Panc1 (cell line): Measurements from ENCODE around the gene MED12. TPM values are rescaled to one million over a fixed set of nuclear protein-coding genes. Genes with fewer than 3 reads are reported as not detected.
A peak's percentile ranks its signal among the peaks of the same experiment; 100 is the strongest.
"Not testable (repeated sequence)": the region's sequence is repeated elsewhere in the genome, so short reads cannot be mapped to it uniquely, and the experiment has no call there.

Experiments
- ATAC-seq: fragments of 200-7000 bp; cut with Tn5 transposase; 2 replicates; pipeline ENCODE4 v1.9.1; 2020; ENCODE audit warnings: mild to moderate bottlenecking, moderate library complexity
- BruUV-seq: library from RNA; stranded (reverse); fragments of 400-500 nt; replicated peaks from 2 replicates; lab custom pipeline; 2021; lab: Mats Ljungman, UMichigan
- CTCF ChIA-PET: fragments of 300-600 bp; sonication (Branson Sonifier 250); formaldehyde crosslinking; loops from one replicate; lab custom pipeline; 2022; ENCODE audit warnings: antibody characterized with exemption; lab: Charles Lee
- POLR2A ChIA-PET: fragments of 300-600 bp; sonication (Branson Sonifier 250); formaldehyde crosslinking; loops from one replicate; lab custom pipeline; 2022; ENCODE audit warnings: antibody characterized with exemption; lab: Charles Lee
- DNase-seq: peaks from one replicate; pipeline ENCODE4 v3.0.0-alpha.2; 2010; ENCODE audit warnings: low read depth, low spot score
- H3K27ac ChIP-seq: 2 replicates; pipeline ENCODE4 v1.5.1; 2011; ENCODE audit warnings: mild to moderate bottlenecking, low read length, inconsistent platforms
- H3K27me3 ChIP-seq: fragments of 200-500 bp; sonication (Bioruptor generic); 2 replicates; pipeline ENCODE4 v1.6.0; 2014; ENCODE audit warnings: low read length, inconsistent platforms; ENCODE audit not compliant: control insufficient read depth, insufficient read depth
- H3K36me3 ChIP-seq: fragments of 200-500 bp; sonication (Bioruptor generic); 2 replicates; pipeline ENCODE4 v1.5.1; 2014; ENCODE audit warnings: inconsistent platforms, mild to moderate bottlenecking, low read length, moderate library complexity; ENCODE audit not compliant: control insufficient read depth, insufficient read depth
- H3K4me1 ChIP-seq: 2 replicates; pipeline ENCODE4 v1.5.1; 2011; ENCODE audit warnings: inconsistent platforms, mild to moderate bottlenecking, low read length, moderate library complexity; ENCODE audit not compliant: control insufficient read depth, insufficient read depth
- H3K4me3 ChIP-seq, 2 experiments: 2 replicates each; pipeline ENCODE4 v1.5.1; 2011 to 2012; ENCODE audit warnings: low read depth in 2 of 2, low read length in 2 of 2, mild to moderate bottlenecking in 2 of 2, inconsistent platforms in 1 of 2, moderate library complexity in 1 of 2
- H3K9me3 ChIP-seq: fragments of 200-500 bp; sonication (Bioruptor generic); 2 replicates; pipeline ENCODE4 v1.5.1; 2014; ENCODE audit warnings: low read depth, mild to moderate bottlenecking, inconsistent platforms, low read length, moderate library complexity; ENCODE audit not compliant: control insufficient read depth, insufficient read depth
- POLR2AphosphoS5 ChIP-seq: IDR thresholded peaks from 2 replicates; pipeline ENCODE4 v1.6.1; 2012; ENCODE audit warnings: mild to moderate bottlenecking, low read depth, low read length, moderate library complexity
- SIN3A ChIP-seq: IDR thresholded peaks from 2 replicates; pipeline ENCODE4 v1.6.1; 2012; ENCODE audit warnings: low read depth, mild to moderate bottlenecking, low read length, moderate library complexity, borderline replicate concordance; ENCODE audit not compliant: insufficient read depth
- TCF7L2 ChIP-seq: IDR thresholded peaks from 2 replicates; pipeline ENCODE4 v1.6.1; 2011; ENCODE audit warnings: mild to moderate bottlenecking, low read depth, low read length, inconsistent platforms
- in situ Hi-C: cut with HindIII; loops from 2 replicates; pipeline ENCODE4 v1.10.0; 2016; ENCODE audit warnings: low sequenced_read_pairs, low pct_unique_long_range_greater_than_20kb
- intact Hi-C: fragments of 100-400 bp; cut with micrococcal nuclease; formaldehyde crosslinking; loops from one replicate; pipeline ENCODE4 v1.10.0; 2022; ENCODE audit not compliant: unreplicated experiment
- total RNA-seq: library from RNA; stranded (reverse); gene quantifications from one replicate; pipeline ENCODE4 v1.2.1, GENCODE V29; 2021; ENCODE audit not compliant: unreplicated experiment
- TF ChIP-seq, protein P1 (sequence below): fragments of 450-650 bp; IDR thresholded peaks from 2 replicates; pipeline ENCODE4 v1.5.1; 2017; ENCODE audit warnings: mild to moderate bottlenecking
- TF ChIP-seq, protein P2 (sequence below), 2 experiments: IDR thresholded peaks; 2 replicates each; pipeline ENCODE4 v1.6.1; 2011 to 2012; ENCODE audit warnings: low read depth in 2 of 2, control low read depth in 1 of 2, low read length in 1 of 2, mild to moderate bottlenecking in 1 of 2, moderate library complexity in 1 of 2; ENCODE audit not compliant: insufficient read depth in 1 of 2

The MED12 gene
- total RNA-seq, 1 experiment from 2014 or later = 42.0 TPM

DNA sequence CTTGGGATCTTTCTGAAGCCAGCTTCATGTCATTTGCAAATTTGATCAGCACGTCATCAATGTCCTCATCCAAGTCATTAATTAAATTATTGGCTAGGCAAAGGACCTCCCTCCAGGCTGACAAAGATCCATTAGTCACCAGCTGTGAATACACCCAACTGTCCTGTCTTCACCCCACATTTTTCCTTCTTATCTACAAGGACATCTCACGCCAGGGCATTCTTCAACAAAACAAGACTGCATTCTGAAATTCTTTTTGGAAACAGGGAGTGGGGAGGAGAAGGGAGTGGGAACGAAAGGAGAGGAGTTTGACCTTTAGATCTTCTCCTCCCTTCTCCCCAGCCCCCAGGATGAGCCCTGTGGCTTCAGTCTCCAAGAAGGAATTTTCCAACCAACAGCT lies 58.9 kb downstream of the MED12 start:
- intact Hi-C loops (loop anchor here (5.0 kb wide), 1 partner anchor 80 kb away; the partner anchor contains the start of gene FOXO4), in situ Hi-C loops (no loop called here)
- no peaks in the 10 kb centered on the region for H3K9me3 ChIP-seq
- ChIA-PET CTCF (interaction anchor here (2.1 kb wide), 1 partner anchor 78 kb away, joined by 4 read pairs; no protein-coding TSS in a partner anchor), POLR2A (no interaction called here)
- no peaks in the 10 kb centered on the region for H3K36me3 ChIP-seq
- no peaks in the 10 kb centered on the region for H3K27me3 ChIP-seq
- H3K27ac ChIP-seq = no peak overlapping the region
- no peaks in the 10 kb centered on the region; the same call in 1 of the 2 replicates for H3K4me1 ChIP-seq
- ATAC-seq (no peak), DNase-seq (no peak)
- H3K4me3 ChIP-seq = no peak overlapping the region
- BruUV-seq = no TSS peak
- TF ChIP-seq, protein P1, sequence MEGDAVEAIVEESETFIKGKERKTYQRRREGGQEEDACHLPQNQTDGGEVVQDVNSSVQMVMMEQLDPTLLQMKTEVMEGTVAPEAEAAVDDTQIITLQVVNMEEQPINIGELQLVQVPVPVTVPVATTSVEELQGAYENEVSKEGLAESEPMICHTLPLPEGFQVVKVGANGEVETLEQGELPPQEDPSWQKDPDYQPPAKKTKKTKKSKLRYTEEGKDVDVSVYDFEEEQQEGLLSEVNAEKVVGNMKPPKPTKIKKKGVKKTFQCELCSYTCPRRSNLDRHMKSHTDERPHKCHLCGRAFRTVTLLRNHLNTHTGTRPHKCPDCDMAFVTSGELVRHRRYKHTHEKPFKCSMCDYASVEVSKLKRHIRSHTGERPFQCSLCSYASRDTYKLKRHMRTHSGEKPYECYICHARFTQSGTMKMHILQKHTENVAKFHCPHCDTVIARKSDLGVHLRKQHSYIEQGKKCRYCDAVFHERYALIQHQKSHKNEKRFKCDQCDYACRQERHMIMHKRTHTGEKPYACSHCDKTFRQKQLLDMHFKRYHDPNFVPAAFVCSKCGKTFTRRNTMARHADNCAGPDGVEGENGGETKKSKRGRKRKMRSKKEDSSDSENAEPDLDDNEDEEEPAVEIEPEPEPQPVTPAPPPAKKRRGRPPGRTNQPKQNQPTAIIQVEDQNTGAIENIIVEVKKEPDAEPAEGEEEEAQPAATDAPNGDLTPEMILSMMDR = no peak
- TF ChIP-seq POLR2AphosphoS5 (no peak), TCF7L2 (no peak), SIN3A (no peak)
- TF ChIP-seq, protein P2, sequence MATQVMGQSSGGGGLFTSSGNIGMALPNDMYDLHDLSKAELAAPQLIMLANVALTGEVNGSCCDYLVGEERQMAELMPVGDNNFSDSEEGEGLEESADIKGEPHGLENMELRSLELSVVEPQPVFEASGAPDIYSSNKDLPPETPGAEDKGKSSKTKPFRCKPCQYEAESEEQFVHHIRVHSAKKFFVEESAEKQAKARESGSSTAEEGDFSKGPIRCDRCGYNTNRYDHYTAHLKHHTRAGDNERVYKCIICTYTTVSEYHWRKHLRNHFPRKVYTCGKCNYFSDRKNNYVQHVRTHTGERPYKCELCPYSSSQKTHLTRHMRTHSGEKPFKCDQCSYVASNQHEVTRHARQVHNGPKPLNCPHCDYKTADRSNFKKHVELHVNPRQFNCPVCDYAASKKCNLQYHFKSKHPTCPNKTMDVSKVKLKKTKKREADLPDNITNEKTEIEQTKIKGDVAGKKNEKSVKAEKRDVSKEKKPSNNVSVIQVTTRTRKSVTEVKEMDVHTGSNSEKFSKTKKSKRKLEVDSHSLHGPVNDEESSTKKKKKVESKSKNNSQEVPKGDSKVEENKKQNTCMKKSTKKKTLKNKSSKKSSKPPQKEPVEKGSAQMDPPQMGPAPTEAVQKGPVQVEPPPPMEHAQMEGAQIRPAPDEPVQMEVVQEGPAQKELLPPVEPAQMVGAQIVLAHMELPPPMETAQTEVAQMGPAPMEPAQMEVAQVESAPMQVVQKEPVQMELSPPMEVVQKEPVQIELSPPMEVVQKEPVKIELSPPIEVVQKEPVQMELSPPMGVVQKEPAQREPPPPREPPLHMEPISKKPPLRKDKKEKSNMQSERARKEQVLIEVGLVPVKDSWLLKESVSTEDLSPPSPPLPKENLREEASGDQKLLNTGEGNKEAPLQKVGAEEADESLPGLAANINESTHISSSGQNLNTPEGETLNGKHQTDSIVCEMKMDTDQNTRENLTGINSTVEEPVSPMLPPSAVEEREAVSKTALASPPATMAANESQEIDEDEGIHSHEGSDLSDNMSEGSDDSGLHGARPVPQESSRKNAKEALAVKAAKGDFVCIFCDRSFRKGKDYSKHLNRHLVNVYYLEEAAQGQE (IDR thresholded peaks at IDR 0.05; ENCODE audit: insufficient read depth in 1 of 2, low read depth in 2 of 2, low read length in 1 of 2) = no peak

DNA sequence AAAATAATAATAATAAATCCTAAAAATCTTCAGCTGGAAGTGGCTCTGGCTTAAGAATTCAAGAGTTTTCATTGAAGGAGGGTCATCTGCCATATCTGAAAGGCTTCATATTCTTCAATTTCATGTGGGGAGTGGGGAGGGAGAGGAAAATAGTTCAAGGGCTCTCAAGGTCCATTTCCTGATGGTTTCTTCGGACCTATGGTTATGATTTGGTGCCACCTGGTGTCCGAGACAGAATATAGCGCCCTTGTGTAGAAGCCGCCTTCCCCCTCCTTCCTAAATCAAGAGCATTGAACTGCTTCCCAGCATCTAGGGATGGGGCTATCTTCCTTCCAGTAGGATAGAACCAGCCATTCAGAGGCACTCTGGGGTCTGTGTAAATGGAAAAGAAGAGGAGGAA lies 60.5 kb downstream of the MED12 start:
- ChIA-PET CTCF (interaction anchor here (2.1 kb wide), 1 partner anchor 80 kb away, joined by 4 read pairs; no protein-coding TSS in a partner anchor), POLR2A (no interaction called here)
- H3K4me3 ChIP-seq = no peak overlapping the region
- in situ Hi-C loops (no loop called here), intact Hi-C loops (loop anchor here (1.0 to 5.0 kb wide), 3 partner anchors 82 to 208 kb away; partner anchors contain the start of gene FOXO4)
- no TSS peak for BruUV-seq
- DNase-seq = peak; percentile 50
- H3K27me3 ChIP-seq = no peaks in the 10 kb centered on the region
- no peaks in the 10 kb centered on the region; the same call in none of the 2 replicates for H3K4me1 ChIP-seq
- peak; percentile 65; the same call in 1 of the 2 replicates for ATAC-seq
- H3K9me3 ChIP-seq = no peaks in the 10 kb centered on the region
- no peaks in the 10 kb centered on the region for H3K36me3 ChIP-seq
- TF ChIP-seq SIN3A (no peak), POLR2AphosphoS5 (no peak), TCF7L2 (no peak)
- TF ChIP-seq, protein P2 (IDR thresholded peaks at IDR 0.05; ENCODE audit: insufficient read depth in 1 of 2, low read depth in 2 of 2, low read length in 1 of 2) = no peak
- TF ChIP-seq, protein P1 = peak; percentile 74
- H3K27ac ChIP-seq = no peak overlapping the region

DNA sequence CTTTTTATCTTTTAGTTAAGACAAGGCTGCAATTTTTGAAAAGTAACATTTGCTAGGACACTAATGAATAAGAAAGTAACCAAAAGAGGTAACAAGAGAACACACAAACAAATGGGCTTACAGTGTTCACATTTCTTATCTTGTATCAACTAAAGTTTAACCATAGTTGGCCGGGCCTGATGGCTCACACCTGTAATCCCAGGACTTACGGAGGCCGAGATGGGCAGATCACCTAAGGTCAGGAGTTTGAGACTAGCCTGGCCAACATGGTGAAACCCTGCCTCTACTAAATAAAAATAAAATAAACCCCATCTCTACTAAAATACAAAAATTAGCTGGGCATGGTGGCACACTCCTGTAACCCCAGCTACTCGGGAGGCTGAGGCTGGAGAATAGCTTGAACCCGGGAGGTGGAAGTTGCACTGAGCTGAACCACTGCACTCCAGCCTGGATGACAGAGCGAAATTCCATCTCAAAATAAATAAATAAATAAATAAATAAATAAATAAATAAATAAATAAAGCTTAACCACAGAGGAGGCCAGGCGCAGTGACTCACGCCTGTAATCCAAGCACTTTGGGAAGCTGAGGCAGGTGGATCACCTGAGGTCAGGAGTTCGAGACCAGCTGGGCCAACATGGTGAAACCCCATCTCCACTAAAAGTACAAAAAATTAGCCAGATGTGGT lies 62.3 kb downstream of the MED12 start:
- H3K27ac ChIP-seq, H3K36me3 ChIP-seq, H3K4me1 ChIP-seq, H3K9me3 ChIP-seq, H3K27me3 ChIP-seq, ATAC-seq, DNase-seq, H3K4me3 ChIP-seq, in situ Hi-C loops, intact Hi-C loops, BruUV-seq: not testable (repeated sequence)
- ChIA-PET CTCF (interaction anchor here (0.6 kb wide), 1 partner anchor 1066 kb away, joined by 3 read pairs; no protein-coding TSS in a partner anchor), POLR2A (interaction anchor here (0.6 kb wide), 1 partner anchor 103 kb away, joined by 3 read pairs; the partner anchor contains the start of gene NONO)
